Astrocyte (in vitro differentiated cells and primary cell): ENCODE data around the gene BAG3.
"Not testable (repeated sequence)": the region's sequence is repeated elsewhere in the genome, so short reads cannot be mapped to it uniquely, and the experiment has no call there.

Source experiments
- CTCF ChIP-seq: IDR thresholded peaks from 2 replicates; pipeline ENCODE4 v1.5.1; 2011; ENCODE audit warnings: low read depth, mild to moderate bottlenecking, inconsistent platforms, low read length, moderate library complexity; ENCODE audit not compliant: insufficient read depth
- EZH2 ChIP-seq: IDR thresholded peaks from 2 replicates; pipeline ENCODE4 v1.6.1; 2012; ENCODE audit warnings: mild to moderate bottlenecking, low read length, inconsistent platforms; ENCODE audit not compliant: insufficient read depth

- TF ChIP-seq CTCF, EZH2: not testable (repeated sequence)
Measured at GRCh38 chr10:119710935-119711334, 59.8 kb downstream of the BAG3 start.
